ENCODE measurements around the gene TMEM218.
"Not testable (repeated sequence)": the region's sequence is repeated elsewhere in the genome, so short reads cannot be mapped to it uniquely, and the experiment has no call there.

TMEM218 gene

DNA sequence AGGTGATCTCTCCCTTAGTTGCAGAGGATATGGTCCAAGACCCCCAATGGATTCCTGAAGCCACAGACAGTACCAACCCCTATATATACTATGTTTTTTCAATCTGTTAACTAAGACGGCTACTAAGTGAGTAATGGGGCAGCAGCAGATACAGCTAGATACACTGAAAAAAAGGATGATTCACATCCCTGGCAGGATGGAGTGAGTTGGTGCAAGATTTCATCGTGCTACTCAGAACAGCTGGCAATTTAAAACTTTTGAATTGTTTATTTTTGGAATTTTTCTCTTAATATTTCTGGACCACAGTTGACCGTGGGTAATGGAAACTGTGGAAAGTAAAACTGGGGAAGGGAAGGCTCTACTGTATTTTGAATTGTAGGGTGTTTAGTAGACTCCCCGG lies 17.0 kb upstream of the TMEM218 start:
- no peak for DNase-seq

DNA sequence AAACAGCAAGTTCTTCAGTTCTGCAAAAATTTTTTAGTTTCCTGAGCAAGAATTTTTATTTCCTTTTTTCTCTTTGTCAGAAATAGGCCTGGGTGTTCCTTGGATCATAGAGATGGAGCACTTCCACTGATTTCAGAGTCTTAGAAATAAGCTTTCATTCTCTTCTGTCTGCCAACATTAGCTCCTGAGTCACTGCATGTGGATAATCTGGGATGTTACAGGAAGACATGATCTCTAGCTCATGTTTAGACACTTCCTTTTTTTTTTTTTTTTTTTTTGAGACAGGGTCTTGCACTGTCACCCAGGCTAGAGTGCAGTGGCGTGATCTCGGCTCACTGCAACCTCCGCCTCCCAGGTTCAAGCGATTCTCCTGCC lies 13.2 kb upstream of the TMEM218 start:
- no peak for DNase-seq

DNA sequence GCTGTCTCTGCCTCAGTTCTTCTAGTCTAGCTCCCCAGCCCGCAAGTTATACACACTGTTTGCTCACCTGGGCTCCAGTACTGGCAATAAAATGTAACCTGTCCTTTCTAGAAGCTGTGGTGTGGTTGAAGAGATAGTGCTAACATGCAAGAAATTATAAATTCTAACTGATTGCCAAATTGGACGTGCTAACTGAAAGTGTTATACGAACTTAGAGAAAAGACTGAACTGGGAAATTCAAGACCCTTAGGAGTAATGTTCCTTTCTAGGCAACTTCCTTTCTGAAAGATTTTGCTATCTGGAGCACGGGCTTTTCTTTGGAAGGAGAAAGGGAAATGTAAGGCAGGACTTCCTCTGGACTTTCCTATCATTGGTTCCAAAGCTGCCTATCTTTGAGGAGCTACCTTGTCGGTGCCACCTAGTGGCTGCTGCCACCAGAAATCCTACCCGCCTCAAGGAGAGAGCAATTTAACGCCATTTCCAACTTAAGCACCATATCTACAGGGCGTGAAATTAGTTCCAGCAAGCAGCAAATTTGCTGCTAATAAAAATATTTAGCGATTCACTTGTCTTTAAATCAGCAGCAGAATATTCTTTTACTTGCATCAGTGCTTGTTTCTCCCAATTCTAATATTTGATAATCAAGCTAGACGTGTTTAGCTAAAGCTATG lies 12.7 kb upstream of the TMEM218 start:
- peak; percentile 36 for DNase-seq

DNA sequence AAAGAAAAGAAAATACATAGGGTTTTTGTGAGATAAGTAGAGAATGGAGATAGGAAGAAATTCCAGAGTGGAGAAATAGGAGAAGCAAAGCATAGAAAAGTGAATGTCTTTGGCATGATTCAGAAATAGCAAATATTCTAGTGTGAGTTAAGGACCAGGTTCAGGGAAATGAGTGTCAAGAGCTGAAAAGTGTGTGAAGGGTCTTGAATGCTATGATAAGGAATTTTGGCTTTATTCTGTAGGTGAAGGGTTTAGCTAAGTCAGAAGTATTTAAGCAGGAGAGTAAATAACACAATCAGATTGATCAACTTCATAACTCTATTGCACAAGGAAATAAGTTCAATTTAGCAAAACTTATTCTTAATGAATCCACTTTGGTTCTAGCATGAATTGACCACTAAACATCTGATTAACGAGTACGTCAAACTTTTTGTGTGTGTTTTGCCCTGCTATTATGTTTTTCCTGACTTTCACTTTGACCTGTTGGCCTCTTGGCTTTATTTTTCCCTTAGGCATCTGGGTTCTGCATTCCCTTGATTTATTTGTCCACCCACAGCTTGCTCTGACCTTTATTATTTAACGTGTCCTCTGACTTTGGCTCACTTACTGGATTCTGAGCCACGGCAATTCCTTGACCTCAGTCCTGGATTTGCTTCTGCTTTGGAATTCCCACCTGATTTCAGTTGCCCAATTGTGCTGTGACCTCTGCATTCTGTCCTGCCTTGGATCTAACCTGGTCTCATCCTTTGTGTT lies 11.9 kb upstream of the TMEM218 start:
- no peak for DNase-seq

DNA sequence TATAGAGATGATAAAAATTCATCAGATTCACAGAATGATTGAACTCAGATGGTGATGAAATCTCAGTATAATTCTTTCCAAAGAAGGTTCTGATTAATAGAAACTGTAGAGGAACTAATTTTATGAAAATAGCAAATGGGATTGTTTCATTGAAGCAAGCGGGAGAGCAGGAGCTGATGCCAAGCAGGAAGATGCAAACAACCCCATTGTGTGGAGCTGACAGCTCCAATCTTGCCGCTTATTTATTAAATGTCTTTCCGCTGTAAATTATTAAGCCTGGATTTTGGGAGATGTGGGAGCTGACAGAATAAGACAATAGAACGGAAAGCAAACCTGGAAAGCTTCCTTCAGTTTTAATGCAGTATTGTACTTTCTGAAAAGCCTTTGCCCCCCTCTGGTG lies 6.0 kb upstream of the TMEM218 start:
- no peak for DNase-seq

DNA sequence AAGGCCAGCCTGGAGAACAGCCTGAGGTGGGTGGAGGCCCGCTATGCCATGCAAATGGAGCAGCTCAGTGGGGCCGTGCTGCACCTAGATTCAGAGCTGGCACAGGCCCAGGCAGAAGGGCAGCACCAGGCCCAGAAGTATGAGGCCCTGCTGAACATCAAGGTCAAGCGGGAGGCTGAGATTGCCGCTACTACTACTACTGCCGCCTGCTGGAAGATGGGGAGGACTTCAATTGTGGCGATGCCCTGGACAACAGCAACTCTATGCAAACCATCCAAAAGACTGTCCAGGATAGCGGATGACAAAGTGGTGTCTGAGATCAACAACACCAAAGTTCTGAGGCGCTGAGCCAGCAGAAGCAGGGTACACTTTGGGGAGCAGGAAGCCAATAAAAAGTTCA lies 3.1 kb upstream of the TMEM218 start:
- no peak for DNase-seq

DNA sequence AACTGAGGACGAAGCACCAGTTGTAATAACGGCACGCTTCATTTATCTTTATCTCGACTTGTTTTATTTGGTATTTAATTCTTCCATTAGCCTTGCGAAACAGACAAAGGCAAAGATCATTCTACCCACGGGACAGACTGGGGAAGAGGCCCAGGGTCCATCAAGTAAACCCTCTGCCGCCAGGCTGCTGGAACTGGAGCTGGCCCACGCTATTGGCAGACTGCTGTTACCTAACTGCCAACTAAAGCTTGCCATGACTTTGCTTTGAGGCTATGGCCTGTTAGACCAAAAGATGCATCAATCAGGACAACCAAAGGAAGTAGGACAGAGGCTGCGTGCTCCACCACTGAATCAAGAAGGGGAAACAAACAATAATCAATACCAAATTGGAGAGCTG lies 780 bp upstream of the TMEM218 start:
- DNase-seq: no peak

DNA sequence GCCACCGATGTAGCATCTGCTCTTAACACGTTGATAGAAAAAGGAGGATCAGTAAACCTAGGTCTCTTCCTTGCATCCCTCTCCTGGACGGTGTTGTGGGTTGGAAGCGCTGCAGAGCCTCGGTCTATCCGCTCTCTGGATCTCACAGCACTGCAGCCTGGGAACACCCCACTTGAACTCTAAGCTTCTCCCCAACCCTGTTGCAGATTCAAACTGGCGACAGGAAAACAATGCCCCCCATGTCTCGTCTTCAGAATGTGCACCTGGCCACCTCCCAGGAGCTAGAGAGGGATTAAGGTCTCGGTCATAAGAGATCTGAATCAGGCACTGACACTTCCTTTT lies 454 bp downstream of the TMEM218 start:
- DNase-seq: no peak

DNA sequence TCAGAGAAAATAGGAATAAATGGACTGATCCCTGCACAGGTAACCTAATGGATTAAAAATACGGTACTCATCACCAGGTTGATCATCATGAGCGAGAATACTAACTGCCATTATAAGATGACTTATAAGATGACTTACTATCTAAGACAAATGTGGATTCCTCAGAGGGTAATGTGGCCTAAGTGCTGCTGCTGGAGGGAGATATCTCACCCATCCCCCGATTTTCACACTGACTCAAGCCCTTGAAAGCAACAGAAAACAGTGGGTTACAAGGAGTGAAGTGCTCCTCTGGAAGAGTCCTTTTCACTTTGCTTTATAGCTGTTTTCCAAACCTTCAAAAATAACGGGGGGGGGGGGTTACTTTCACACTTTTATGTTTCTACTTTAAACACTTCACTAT lies 920 bp downstream of the TMEM218 start:
- DNase-seq: no peak

DNA sequence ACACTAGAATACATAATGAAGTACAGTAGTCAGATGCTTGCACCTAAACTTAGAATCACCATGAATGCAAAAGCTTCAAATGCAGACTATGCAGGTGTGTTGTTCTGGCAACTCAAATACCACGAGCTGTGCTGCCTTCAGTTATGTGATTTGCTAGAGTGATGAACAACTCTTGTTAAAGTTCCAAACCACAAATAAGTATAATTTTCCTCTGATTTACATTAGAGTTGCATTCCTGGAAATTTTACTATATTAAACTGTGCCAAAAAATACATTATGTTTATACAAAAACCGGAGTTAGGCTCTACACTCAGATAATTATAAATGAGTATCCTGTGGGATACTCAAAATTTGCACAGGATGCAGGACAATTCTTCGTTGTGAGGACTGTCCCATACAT lies 3.0 kb downstream of the TMEM218 start:
- DNase-seq: no peak

DNA sequence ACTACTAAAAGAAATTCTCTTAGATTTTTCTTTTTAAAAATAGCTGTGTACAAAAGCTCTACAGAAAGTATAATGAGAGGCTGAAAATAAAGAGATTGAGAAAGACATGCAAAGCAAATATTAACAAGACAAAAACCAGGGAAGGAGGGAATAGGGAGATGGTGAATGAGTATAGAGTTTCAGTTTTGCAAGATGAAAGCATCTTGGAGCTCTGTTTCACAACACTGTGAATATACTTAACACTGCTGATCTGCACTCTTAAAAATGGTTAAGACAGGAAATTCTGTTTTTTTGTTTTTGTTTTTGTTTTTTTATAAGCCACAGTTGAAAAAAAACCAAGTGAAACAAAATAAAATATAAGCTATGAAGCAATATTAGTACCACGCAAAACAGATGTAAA lies 5.5 kb downstream of the TMEM218 start:
- no peak for DNase-seq

DNA sequence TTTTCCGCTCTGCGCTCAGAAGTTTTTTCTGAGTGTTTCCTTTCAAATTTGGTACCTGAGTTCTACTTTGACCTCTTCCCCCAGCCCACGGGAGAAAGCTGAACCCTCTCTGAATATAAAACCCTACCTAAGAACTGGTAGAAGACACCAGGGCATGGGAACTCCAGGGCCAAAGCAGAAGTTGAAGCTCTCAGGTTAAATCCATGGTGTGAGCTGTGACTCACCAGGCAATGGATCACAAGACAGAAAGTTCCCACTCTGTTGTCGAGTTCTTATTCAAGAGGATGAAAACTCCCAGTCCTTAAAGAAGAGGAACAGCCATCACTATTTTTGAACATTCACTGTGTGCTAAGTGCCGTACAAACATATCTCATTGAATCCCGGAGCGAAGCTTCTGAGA lies 8.9 kb downstream of the TMEM218 start:
- no peak for DNase-seq

DNA sequence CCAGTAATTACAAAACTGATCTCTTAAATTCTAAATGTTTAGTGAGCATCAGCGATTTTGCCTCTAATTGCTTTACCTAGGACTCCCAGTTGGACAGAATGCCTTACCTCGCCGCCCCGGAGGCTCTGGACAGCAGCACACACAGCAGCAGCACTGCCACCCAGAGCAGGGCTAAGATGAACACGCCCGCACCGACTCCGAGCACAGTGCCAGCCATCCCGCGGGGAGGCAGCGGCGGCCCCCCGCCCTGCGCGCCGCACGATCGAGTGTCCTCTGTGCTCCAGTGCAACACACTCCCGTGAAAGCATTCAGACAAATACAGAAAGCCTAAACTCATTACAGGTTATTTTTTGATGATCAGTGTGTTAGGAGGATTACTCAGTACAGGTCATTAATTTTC lies 9.4 kb downstream of the TMEM218 start:
- DNase-seq: no peak

DNA sequence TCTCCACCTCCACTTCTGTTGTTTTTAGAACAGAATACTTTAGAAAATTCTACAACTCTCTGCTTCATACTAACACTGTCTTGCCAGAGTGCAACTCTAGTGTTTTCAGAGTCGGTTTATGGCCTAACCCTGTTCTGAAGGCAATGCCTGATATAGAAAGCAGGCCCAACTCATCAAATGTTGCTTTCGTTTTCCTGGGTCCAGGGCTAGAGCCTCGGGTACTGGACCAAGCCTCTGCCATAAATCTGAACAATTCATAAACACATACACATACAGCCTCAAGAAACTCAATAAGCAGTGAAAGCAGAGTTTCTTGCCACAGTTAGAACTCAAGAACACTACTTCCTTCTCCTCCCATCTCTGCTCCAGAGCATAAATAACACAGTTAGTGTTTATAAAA lies 9.8 kb downstream of the TMEM218 start:
- DNase-seq: no peak

DNA sequence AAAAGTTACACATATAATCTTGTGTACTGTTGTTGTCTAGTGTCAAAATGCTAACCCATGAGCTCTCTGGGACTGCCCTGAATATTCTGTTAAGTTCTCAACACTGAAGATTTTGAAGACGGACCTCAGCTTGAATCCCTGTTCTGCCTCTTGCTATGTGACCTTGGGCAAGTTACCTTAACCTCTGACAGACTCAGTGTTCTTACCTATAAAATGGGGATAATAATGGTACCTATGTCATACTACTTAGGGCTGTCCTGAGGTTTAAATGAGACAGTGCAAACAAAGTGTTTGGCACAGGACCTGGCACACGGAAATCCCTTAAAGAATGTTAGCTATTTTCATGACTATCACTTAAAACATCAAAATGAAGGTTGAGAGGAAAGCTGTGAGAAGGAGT lies 11.3 kb downstream of the TMEM218 start:
- DNase-seq: no peak

DNA sequence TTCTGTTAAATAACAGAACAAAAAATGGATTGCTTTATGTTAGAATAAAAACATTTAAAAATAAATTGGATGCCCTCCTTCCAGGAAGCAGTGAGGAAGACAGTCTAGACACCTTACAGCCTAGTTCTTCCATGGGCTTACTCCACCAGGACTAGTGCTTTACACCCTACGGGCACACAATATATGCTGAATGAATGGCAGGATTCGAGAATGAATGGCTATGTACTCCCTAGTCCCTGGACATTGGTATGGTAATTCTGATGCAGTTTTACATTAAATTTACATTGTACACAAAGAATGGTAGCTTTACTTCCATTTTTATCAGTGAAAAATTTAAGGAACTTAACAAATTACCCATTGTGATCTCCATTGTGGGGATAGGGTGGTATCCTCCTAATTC lies 16.7 kb downstream of the TMEM218 start:
- no peak for DNase-seq

DNA sequence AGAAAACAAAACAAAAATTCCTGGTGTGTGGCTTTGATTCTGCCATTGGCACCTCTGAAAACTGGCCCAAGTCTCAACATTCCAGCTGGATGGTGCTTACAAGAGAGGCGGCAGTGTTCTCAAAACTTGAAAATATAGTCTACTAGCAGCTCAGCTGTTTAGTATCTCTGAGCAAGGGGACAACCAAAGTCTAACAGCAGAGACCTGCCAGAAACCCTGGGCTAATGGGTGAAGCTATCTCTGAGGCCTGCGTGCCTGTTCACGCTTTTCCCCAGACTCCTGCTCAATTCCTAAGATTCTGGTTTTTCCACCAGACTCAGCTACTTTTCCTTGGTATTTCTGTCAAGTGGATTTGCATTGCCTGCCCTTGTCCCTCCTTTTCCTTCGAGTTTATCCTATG lies 17.9 kb downstream of the TMEM218 start:
- no peak for DNase-seq

DNA sequence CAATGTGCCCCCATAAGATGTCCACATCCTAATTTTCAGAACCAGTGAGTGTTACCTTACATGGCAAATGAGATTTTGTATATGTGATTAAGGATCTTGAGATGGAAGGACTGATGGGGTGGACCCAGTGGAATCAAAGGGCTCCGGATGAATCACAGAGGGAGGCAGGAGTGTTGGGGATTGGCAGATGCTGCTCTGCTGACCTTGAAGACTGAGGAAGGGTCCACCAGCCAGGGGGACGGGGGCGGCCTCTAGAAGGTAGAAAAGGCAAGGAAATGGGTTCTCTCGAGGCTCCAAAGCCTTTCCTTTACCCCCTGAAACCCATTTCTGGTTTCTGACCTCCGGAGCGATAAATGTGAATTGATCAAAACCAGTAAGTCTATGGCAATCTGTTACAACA lies 18.8 kb downstream of the TMEM218 start:
- DNase-seq: no peak

DNA sequence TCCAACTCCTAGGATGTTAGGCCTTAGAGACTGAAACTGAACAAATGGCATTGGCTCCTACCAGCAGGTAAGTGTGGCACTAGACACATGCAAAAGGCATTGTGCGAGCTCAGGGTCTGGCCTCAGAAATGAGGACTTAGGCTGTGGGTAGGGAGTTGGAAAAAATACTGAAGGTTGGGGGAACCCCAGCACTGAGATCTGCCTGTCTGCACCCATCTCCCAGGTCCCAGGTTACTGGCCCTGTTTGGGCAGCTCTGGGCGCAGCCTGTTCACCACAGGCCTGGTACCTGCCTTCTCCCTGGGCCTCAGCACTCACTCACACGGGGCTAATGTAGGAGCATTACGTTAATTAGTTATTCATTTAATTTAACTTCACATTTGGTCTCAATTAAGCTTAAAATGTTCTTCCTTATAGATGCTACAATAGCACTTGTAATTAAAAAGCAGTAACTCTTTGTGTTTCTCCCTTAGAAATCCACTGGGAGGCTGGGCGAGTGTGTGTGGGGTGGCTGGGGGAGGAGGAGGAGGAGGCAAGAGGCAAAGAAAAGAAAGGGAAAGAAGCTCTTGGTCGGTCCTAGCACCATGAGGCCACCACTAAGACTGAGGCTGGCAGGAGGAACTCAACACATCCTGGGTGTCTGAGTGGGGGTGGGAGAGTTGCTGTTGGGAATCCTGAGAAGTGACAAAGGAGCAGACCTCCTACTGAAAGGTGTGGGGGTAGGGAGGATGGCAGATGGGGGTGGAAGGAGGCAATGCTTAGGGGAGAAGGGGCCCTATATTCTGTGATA lies 19.4 kb downstream of the TMEM218 start:
- DNase-seq: no peak

DNA sequence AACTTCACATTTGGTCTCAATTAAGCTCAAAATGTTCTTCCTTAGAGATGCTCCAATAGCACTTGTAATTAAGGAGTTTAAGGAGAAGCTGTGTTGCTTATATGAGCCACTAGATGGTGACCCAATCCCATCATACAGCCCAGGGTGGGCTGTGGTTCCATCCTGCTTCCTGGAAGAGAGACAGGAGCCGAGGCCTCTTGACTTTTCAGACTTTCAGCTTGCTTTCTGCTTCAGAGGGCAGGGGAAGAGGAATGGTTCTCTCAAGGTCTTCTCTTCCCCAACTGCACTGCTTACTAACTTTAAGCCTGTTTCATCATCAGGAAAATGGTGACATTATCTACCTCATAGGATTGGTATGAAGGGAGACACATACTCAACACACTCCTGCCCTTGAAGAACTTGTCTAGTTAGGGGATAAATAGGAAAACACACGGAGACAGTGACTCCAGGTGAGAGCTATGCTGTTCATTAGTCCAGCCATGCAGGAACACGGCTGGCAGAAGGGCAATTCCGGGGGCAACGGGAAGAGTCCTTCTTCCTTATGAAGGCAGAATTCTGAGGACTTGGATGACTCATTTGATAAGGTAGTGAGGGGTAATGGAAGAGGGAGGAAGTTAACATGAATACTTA lies 20.1 kb downstream of the TMEM218 start:
- no peak for DNase-seq

DNA sequence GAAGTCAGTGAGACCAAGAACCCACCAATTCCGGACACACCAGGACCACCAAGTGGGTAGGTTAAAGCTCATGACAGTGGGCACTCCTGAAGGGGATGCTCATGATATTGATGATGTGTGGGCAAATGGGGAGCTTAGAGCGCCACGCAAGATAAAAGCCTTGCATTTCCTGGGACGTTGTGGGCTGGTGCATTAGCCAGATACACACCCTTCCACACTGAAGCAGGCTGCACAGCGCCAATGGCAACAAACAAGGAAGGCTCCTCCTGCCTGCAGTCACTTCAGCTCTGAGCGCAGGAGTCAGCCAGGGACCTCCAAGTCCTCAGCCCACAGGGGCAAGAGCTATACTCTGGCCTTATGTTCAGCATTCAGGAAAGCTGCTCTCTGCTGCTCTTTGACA lies 20.6 kb downstream of the TMEM218 start:
- no peak for DNase-seq

DNA sequence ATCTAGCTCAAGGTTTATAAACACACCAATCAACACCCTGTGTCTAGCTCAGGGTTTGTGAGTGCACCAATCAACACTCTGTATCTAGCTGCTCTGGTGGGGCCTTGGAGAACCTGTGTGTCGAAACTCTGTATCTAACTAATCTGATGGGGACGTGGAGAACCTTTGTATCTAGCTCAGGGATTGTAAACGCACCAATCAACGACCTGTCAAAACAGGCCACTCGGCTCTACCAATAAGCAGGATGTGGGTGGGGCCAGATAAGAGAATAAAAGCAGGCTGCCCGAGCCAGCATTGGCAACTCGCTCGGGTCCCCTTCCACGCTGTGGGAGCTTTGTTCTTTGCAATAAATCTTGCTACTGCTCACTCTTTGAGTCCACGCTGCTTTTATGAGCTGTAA lies 21.3 kb downstream of the TMEM218 start:
- DNase-seq: not testable (repeated sequence)

DNA sequence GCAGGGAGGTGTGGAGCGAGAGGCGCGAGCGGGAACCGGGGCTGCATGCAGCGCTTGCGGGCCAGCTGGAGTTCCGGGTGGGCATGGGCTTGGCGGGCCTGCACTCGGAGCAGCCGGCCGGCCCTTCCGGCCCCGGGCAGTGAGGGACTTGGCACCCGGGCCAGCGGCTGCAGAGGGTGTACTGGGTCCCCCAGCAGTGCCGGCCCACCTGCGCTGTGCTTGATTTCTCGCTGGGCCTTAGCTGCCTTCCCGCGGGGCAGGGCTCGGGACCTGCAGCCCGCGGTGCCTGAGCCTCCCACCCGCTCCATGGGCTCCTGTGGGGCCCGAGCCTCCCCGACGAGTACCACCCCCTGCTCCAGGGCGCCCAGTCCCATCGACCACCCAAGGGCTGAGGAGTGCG lies 21.9 kb downstream of the TMEM218 start:
- DNase-seq: not testable (repeated sequence)

All from activated CD8-positive, alpha-beta memory T cell treated with anti-CD3 and anti-CD28 coated beads, Interleukin-2, amount 50 U/mL, for 4 hours (primary cell).